22Rv1 (cell line): Measurements from ENCODE around the gene SLC6A9.

Experiments
- H3K27ac ChIP-seq: fragments of 450-650 bp; 2 replicates; pipeline ENCODE4 v1.5.1; 2017
- ZFX ChIP-seq: fragments of 450-650 bp; IDR thresholded peaks from 2 replicates; pipeline ENCODE4 v1.6.1; 2017; ENCODE audit warnings: antibody characterized with exemption, borderline replicate concordance
- TF ChIP-seq, protein P1 (sequence below): fragments of 450-650 bp; IDR thresholded peaks from 2 replicates; pipeline ENCODE4 v1.5.1; 2017; ENCODE audit warnings: mild to moderate bottlenecking

The SLC6A9 gene

DNA sequence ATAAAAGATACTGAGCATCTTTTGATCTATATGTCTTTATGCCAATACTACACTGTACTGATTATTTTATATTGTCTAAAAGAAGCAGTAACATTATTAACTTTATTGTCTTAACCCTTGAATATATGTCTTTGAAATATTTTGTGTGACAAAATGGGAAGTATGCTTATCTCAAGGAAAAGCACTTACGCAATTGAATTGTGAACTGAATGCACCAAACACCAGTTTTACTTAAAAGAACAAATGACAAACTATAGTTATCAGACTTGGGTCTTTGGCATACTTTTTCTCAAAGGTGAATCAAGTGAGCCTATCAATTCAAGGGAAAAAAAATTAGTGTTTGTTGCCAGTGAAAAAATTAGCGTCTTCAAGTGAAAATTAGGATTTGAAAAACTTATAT lies 9.2 kb upstream of the SLC6A9 start:
- TF ChIP-seq ZFX: no peak
- TF ChIP-seq, protein P1, sequence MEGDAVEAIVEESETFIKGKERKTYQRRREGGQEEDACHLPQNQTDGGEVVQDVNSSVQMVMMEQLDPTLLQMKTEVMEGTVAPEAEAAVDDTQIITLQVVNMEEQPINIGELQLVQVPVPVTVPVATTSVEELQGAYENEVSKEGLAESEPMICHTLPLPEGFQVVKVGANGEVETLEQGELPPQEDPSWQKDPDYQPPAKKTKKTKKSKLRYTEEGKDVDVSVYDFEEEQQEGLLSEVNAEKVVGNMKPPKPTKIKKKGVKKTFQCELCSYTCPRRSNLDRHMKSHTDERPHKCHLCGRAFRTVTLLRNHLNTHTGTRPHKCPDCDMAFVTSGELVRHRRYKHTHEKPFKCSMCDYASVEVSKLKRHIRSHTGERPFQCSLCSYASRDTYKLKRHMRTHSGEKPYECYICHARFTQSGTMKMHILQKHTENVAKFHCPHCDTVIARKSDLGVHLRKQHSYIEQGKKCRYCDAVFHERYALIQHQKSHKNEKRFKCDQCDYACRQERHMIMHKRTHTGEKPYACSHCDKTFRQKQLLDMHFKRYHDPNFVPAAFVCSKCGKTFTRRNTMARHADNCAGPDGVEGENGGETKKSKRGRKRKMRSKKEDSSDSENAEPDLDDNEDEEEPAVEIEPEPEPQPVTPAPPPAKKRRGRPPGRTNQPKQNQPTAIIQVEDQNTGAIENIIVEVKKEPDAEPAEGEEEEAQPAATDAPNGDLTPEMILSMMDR: no peak
- no peak overlapping the region for H3K27ac ChIP-seq

DNA sequence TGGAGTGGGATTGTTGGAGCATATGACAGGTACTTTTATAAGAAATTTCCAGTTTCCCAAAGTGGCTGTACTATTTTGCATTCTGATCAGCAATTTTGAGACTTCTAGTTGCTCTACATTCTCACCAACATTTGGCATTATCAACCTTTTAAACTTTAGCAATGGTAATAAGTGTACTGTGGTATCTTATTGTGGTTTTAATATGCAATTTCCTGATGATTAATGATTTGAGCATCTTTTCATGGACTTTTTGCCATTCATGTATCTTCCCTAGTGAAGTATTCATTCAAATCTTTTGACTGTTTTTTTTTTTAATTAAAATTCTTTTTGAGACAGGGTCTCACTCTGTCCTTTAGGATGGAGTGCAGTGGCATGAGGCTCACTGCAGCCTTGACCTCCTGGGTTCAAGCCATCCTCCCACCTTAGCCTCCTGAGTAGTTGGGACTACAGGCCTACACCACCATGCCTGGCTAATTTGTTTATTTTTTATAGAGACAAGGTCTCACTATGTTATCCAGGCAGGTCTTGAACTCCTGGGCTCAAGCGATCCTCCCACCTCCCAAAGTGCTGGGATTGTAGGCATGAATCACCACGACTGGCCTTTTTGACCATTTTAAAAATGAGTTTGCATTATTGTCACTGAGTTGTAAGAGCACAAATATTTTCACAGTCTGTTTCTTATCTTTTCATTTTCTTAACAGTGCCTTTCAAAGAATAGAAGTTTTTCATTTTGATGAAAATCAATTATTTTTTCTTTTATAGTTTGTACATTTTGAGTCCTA lies 7.8 kb upstream of the SLC6A9 start:
- no peak for TF ChIP-seq ZFX

DNA sequence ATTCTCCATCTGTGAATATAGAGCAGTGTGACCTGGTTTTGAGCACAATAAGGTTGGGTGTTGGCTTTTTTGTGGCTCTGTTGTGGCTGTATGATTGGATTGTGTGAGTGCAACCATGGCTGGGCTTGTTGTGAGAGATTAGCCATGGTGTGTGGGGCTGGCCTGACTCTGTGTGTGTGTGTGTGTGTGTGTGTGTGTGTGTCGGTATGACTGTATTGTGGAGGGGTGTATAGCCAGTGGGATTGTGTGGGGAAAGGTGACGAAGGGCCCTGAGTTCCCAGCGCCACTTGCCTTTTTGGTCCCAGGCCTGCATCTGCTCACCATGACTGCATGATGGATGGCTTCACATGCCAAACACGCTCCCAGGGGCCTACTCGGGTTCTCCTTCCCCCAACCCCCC lies 5.9 kb upstream of the SLC6A9 start:
- TF ChIP-seq, protein P1: no peak
- TF ChIP-seq ZFX: no peak
- H3K27ac ChIP-seq: no peak overlapping the region

More for the DNA sequence above, 7.8 kb upstream of the SLC6A9 start:
- no peak overlapping the region for H3K27ac ChIP-seq

DNA sequence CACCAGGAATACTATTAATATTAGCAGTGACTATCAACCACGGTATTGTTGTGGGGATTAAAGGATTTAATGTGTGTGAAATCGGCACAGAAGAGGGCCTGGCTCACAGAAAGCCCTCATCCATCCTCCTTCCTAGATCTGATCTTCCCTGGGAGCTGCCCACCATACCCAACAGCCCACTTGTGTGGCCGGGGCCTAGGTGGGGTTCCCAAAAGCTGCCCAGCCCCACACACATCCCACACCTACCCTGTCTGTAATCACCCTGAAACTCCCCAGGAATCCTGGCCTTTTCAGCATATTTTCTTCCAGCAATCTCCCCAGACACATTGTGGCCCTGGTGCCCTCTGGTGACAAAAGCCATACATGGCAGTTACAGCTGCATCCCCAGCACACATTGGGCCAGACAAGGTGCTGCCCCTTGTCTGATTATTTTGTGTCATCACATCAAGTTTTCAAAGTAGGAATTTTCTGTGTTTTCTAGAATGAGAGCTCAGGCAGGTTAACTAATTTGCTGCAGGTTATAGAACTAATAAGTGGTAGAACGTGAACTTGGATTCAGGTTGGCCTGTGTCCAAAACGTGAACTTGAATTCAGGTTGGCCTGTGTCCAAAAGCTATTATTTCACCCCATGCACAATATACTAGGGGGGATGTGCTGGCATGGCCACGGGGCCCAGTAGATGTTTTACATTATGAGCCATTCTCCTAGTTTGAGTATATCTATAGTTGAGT lies 5.3 kb upstream of the SLC6A9 start:
- no peak overlapping the region for H3K27ac ChIP-seq
- TF ChIP-seq, protein P1: peak; percentile 87
- TF ChIP-seq ZFX: no peak

DNA sequence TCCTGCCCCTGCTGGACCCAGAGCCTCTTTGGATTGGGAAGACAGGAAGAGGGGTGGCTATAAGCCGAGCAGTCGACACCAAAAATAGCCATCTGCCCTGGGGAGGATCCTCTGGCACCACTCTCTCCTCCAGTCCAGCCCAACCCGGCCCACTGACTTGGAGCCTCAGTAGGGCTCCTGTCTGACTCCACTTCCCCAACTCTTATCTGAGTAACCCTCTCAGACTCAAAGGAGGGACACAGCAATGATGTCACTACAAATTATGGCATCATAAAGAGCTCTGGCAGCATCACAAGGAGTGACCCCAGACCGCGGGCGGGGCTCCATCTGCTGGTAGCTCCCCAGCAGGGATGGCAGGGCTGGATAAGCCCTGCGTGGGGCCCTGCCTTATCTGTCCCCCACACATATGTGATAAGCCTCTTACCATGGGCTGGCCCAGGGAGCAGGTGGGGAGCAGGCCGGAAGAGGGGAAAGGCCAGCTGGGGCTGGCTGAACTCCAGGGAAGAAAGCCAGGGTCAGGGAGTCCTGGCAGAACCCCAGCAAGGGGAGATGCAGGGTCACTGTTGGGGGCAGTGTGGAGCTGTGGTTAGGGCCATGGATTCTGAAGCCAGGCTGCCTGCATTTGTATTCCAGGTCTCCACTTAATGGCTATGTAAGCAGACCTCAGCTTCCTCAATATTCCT lies 4.6 kb upstream of the SLC6A9 start:
- H3K27ac ChIP-seq: no peak overlapping the region
- TF ChIP-seq, protein P1: no peak
- TF ChIP-seq ZFX: no peak

DNA sequence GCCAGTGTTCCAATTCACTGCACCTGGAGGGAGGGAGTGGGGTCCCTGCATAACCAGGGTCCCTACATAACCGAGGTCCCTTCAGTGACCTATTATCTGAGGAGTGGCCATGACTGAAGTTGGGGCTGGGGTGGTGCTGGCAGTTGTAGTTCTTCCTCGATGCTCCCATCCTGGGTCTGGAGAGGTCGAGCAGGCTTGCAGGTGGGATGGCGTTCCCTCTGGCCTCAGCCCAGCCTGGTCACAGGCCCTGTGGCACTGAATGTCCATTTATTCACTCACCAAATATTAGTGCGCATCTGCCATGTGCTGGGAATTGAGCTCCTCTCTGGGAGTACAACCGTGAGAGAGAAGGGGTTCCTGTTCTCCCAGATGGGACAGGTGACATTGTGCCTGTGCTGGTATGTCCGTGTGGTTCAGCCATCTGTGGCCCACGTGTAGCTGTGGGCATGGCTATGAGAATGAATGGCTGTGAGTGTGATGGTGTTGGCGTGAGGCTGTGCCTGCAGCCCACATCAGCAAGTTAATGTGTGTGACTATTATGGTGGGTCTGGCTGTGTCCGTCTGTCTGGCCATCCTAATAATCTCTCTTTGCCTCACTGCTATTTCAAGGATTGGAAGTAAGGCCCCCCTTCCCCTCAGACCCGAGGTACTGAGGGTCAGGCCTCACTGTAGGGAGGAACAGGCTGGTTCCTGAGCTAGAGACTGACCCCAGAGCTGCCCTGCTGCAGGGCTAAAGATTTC lies 3.9 kb upstream of the SLC6A9 start:
- no peak overlapping the region for H3K27ac ChIP-seq
- TF ChIP-seq, protein P1: no peak
- no peak for TF ChIP-seq ZFX

DNA sequence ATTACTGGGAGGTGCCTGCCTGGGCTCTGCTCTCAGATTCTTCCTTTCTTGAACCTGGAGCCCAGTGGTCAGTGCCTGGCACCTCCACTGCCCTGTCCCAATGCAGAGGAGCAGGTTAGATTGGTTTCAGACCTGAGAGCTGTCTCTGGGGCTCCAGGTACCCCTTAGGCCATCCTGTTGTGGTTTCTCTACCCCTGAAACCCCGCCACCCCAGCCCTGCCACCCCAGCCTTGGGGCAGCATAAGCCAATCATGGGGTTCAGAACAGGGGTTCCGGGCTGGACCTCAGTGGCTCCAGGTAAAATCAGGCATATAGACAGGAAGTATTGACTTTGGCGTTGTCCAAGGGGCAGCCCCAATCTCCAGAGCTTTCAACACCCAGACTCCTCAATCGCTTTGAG lies 3.2 kb upstream of the SLC6A9 start:
- no peak overlapping the region for H3K27ac ChIP-seq
- no peak for TF ChIP-seq ZFX
- TF ChIP-seq, protein P1: no peak
